Measurements from ENCODE around the gene PMPCA. TPM values are rescaled to one million over a fixed set of nuclear protein-coding genes. Genes with fewer than 3 reads are reported as not detected.

Gene PMPCA
- total and polyA plus RNA-seq, 7 donors: 22.9 to 49.9 (median 27.1) TPM

- Histone ChIP-seq H3K36me3 (peaks cover 19 to 75% (median 44%) of the 10 kb centered on the region in 4 donors), H3K4me1 (peaks cover 0 to 18% (median 14%) of the 10 kb centered on the region in 4 donors), H3K9me3 (no peaks in the 10 kb centered on the region), H3K27me3 (no peaks in the 10 kb centered on the region), H3K27ac (no peak overlapping the region), H3K4me3 (no peak overlapping the region)
- no peak for DNase-seq
- no peak for TF ChIP-seq POLR2A (IDR thresholded peaks at IDR 0.05)
- TF ChIP-seq POLR2AphosphoS5 (IDR thresholded peaks at IDR 0.05): no peak
- TF ChIP-seq, protein P1, sequence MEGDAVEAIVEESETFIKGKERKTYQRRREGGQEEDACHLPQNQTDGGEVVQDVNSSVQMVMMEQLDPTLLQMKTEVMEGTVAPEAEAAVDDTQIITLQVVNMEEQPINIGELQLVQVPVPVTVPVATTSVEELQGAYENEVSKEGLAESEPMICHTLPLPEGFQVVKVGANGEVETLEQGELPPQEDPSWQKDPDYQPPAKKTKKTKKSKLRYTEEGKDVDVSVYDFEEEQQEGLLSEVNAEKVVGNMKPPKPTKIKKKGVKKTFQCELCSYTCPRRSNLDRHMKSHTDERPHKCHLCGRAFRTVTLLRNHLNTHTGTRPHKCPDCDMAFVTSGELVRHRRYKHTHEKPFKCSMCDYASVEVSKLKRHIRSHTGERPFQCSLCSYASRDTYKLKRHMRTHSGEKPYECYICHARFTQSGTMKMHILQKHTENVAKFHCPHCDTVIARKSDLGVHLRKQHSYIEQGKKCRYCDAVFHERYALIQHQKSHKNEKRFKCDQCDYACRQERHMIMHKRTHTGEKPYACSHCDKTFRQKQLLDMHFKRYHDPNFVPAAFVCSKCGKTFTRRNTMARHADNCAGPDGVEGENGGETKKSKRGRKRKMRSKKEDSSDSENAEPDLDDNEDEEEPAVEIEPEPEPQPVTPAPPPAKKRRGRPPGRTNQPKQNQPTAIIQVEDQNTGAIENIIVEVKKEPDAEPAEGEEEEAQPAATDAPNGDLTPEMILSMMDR (IDR thresholded peaks at IDR 0.05): no peak
- no peak for TF ChIP-seq EP300 (IDR thresholded peaks at IDR 0.05)
- intact Hi-C loops (cut with DNase I): no loop called here
- 87 to 94% methylated on average over 13 of the region's 13 CpGs for WGBS, 2 donors
Observed at GRCh38 chr9:136395020-136395340, 15.5 kb upstream of the PMPCA start.

DNA sequence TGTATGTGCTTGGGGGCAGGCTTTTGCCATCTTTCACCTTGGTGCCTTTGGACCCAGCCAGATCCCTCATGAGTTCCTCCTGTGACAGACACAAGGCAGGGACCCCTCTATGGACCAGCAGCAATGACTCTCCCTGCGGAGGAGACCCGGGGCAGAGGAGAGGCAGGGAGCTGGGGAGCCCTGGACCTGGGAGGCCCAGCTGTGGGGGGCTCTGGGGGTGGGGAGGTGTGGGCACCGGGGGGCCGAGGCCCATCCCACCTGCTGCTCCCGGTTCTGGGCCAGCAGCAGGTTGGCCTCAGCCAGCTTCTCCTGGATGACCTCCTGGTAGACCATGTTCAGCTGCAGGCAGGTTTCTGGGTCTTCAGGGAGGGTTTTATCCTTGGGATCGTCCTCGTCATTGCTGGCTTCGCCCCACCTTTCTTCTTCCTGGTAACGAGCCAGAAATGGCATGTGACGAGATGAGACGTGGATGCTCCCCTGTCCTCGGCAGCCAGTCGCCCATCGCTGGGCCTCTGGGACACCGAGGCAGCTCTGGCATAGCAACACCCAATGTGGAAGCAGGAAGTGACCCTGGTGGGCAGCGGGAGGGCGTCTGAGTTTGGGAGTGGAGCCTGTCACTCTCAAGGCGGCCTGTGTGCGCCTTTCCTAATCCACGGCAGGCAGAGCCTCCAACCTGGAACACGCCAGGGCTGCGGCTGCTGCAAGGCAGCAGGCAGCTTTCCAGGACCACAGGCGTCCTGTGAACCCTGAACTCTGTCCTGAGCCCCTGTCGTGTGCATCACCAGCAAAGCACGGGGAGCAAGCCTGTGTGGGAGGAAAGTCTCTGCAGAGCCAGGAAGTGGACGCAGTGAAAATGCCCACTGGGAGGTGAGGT, 14.9 kb upstream of the PMPCA start:
- H3K4me1 ChIP-seq: peaks cover 0 to 22% (median 18%) of the 10 kb centered on the region in 4 donors
- DNase-seq: no peak
- intact Hi-C loops (cut with DNase I): no loop called here
- no peak overlapping the region for H3K27ac ChIP-seq
- TF ChIP-seq POLR2A (IDR thresholded peaks at IDR 0.05) (no peak), EP300 (IDR thresholded peaks at IDR 0.05) (no peak), POLR2AphosphoS5 (IDR thresholded peaks at IDR 0.05) (no peak)
- TF ChIP-seq, protein P1 (IDR thresholded peaks at IDR 0.05): no peak
- H3K4me3 ChIP-seq: no peak overlapping the region
- H3K27me3 ChIP-seq: no peaks in the 10 kb centered on the region
- H3K9me3 ChIP-seq: no peaks in the 10 kb centered on the region
- WGBS, 2 donors: 42 to 78% methylated on average over 26 of the region's 26 CpGs
- peaks cover 19 to 74% (median 44%) of the 10 kb centered on the region in 4 donors for H3K36me3 ChIP-seq

GRCh38 chr9:136396219-136396515, 14.3 kb upstream of the PMPCA start:
- DNase-seq: no peak
- Histone ChIP-seq H3K4me3 (no peak overlapping the region), H3K36me3 (peaks cover 19 to 71% (median 44%) of the 10 kb centered on the region in 4 donors), H3K27me3 (no peaks in the 10 kb centered on the region), H3K4me1 (peaks cover 0 to 28% (median 21%) of the 10 kb centered on the region in 4 donors), H3K9me3 (no peaks in the 10 kb centered on the region), H3K27ac (no peak overlapping the region)
- WGBS, 2 donors: 21 to 61% methylated on average over 4 of the region's 4 CpGs
- intact Hi-C loops (cut with DNase I): no loop called here
- no peak for TF ChIP-seq POLR2A (IDR thresholded peaks at IDR 0.05)

DNA sequence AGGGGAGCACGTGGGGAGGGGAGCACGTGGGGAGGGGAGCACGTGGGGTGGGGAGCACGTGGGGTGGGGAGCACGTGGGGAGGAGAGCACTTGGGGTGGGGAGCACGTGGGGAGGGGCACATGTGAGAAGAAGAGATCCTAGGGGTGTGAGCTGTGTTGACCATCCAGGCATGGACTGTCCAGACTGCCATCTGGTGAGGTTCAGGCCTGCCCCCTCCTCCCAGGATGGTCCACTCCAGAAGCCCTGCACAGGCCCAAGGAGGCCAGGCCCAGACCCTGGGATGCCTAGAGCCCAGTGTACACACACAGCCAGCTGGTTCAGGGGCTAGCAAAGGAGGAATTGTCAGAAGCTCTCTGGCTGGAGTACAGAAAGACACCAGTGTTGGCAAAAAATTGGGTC, 12.8 kb upstream of the PMPCA start:
- Histone ChIP-seq H3K27me3 (no peaks in the 10 kb centered on the region), H3K4me3 (no peak overlapping the region), H3K4me1 (peaks cover 0 to 29% (median 21%) of the 10 kb centered on the region in 4 donors), H3K9me3 (no peaks in the 10 kb centered on the region), H3K36me3 (peaks cover 19 to 63% (median 33%) of the 10 kb centered on the region in 4 donors), H3K27ac (no peak overlapping the region)
- intact Hi-C loops (cut with DNase I): no loop called here
- WGBS, 2 donors: 73 to 87% methylated on average over 6 of the region's 6 CpGs
- no peak for DNase-seq
- TF ChIP-seq POLR2A (IDR thresholded peaks at IDR 0.05): no peak
- TF ChIP-seq, protein P1 (IDR thresholded peaks at IDR 0.05): no peak
- TF ChIP-seq POLR2AphosphoS5 (IDR thresholded peaks at IDR 0.05): no peak
- TF ChIP-seq EP300 (IDR thresholded peaks at IDR 0.05): no peak

DNA sequence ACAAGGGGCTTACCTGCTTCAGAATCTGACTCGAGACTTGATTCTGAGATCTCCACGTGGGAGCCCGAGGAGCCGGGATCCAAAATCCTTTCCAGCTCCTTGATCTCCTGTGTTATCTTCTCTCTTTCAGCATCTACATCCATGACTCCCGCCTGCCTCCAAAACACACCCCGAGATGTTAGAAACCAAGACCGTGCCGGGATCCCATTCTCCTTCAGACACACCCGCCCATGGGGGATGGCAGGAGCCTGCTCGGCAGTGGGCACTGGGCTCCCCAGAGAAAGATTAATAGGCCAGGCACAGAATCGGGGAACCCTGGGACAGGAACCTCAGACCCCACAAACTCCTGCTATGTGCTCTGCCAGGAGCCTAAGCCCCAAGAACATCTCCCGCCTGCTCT, 12.2 kb upstream of the PMPCA start:
- 95 to 97% methylated on average over 12 of the region's 12 CpGs for WGBS, 2 donors
- H3K4me1 ChIP-seq: peaks cover 0 to 29% (median 21%) of the 10 kb centered on the region in 4 donors
- intact Hi-C loops (cut with DNase I): no loop called here
- no peaks in the 10 kb centered on the region for H3K27me3 ChIP-seq
- H3K27ac ChIP-seq: no peak overlapping the region
- no peaks in the 10 kb centered on the region for H3K9me3 ChIP-seq
- no peak for DNase-seq
- TF ChIP-seq, protein P1 (IDR thresholded peaks at IDR 0.05): no peak
- TF ChIP-seq EP300 (IDR thresholded peaks at IDR 0.05) (no peak), POLR2A (IDR thresholded peaks at IDR 0.05) (no peak), POLR2AphosphoS5 (IDR thresholded peaks at IDR 0.05) (no peak)
- H3K36me3 ChIP-seq: peaks cover 19 to 58% (median 27%) of the 10 kb centered on the region in 4 donors
- no peak overlapping the region for H3K4me3 ChIP-seq
